ENCODE data around the gene NEDD4L. TPM values are rescaled to one million over a fixed set of nuclear protein-coding genes. Genes with fewer than 3 reads are reported as not detected.

NEDD4L gene
- polyA plus RNA-seq, 1 donor (not counting 4 experiments of a cell fraction or from before 2014, with no cell fraction given), result 52.6 TPM

GRCh38 chr18:58268849-58269248, 224.8 kb downstream of the NEDD4L start:
- Histone ChIP-seq H3K9me3 (ENCODE audit: control insufficient read depth, low read depth, low read length) (no peaks in the 10 kb centered on the region), H3K4me3 (ENCODE audit: control insufficient read depth in 2 of 3, extremely low read depth in 1 of 3, insufficient read depth in 2 of 3, low read depth in 1 of 3, low read length in 3 of 3) (peak overlapping the region in 2 of 3 experiments; percentile 16 to 53), H3K27ac (ENCODE audit: control insufficient read depth, insufficient read depth, low read length) (peak overlapping the region; percentile 86), H3K9ac (ENCODE audit: control insufficient read depth, extremely low read depth, insufficient read depth, low read length) (peak overlapping the region; percentile 56), H2AFZ (ENCODE audit: control insufficient read depth, low read length) (no peak overlapping the region), H3K4me1 (ENCODE audit: control insufficient read depth, extremely low read depth, insufficient read depth, low read length) (peaks cover 53% of the 10 kb centered on the region), H3K79me2 (ENCODE audit: control insufficient read depth, insufficient read depth, low read length) (peaks cover 81% of the 10 kb centered on the region), H4K20me1 (ENCODE audit: control insufficient read depth, extremely low read depth, insufficient read depth, low read length) (no peaks in the 10 kb centered on the region), H3K4me2 (ENCODE audit: control insufficient read depth, extremely low read depth, insufficient read depth, low read depth, low read length) (peak overlapping the region; percentile 85), H3K9me1 (ENCODE audit: control insufficient read depth, extremely low read depth, insufficient read depth, low read length) (peaks cover 3% of the 10 kb centered on the region), H3K36me3 (ENCODE audit: control insufficient read depth in 2 of 2, extremely low read depth in 1 of 2, insufficient read depth in 2 of 2, low read length in 2 of 2) (peaks cover 5 to 10% of the 10 kb centered on the region in 2 experiments), H3K27me3 (ENCODE audit: control insufficient read depth, extremely low read depth, insufficient read depth, low read length) (no peaks in the 10 kb centered on the region)
- dilution Hi-C loops (cut with MboI; ENCODE audit: extremely low pct_ligation_motif_present, low sequenced_read_pairs), result no loop called here
- peak; percentile 55 for DNase-seq (ENCODE audit: low read depth, low spot score)
- TF ChIP-seq CTCF (optimal IDR thresholded peaks at IDR 0.05 in 1 of 3, IDR thresholded peaks at IDR 0.05 in 1 of 3, conservative IDR thresholded peaks at IDR 0.05 in 1 of 3; ENCODE audit: extremely low read depth in 1 of 3, insufficient read depth in 2 of 3, low read length in 3 of 3) (no peak), EZH2 (IDR thresholded peaks at IDR 0.05; ENCODE audit: low read length) (no peak)
- peak; percentile 99 for FAIRE-seq

- H3K9ac ChIP-seq (ENCODE audit: control insufficient read depth, extremely low read depth, insufficient read depth, low read length), result peak overlapping the region; percentile 70
- H3K9me3 ChIP-seq (ENCODE audit: control insufficient read depth, low read depth, low read length), result no peaks in the 10 kb centered on the region
- peak overlapping the region in 2 of 3 experiments; percentile 22 to 53 for H3K4me3 ChIP-seq (ENCODE audit: control insufficient read depth in 2 of 3, extremely low read depth in 1 of 3, insufficient read depth in 2 of 3, low read depth in 1 of 3, low read length in 3 of 3)
- H3K36me3 ChIP-seq (ENCODE audit: control insufficient read depth in 2 of 2, extremely low read depth in 1 of 2, insufficient read depth in 2 of 2, low read length in 2 of 2), result peaks cover 6 to 7% of the 10 kb centered on the region in 2 experiments
- FAIRE-seq, result peak; percentile 91
- no peaks in the 10 kb centered on the region for H3K27me3 ChIP-seq (ENCODE audit: control insufficient read depth, extremely low read depth, insufficient read depth, low read length)
- no peak for DNase-seq (ENCODE audit: low read depth, low spot score)
- TF ChIP-seq CTCF (optimal IDR thresholded peaks at IDR 0.05 in 1 of 3, IDR thresholded peaks at IDR 0.05 in 1 of 3, conservative IDR thresholded peaks at IDR 0.05 in 1 of 3; ENCODE audit: extremely low read depth in 1 of 3, insufficient read depth in 2 of 3, low read length in 3 of 3), result no peak
- no peak for TF ChIP-seq EZH2 (IDR thresholded peaks at IDR 0.05; ENCODE audit: low read length)
- H3K79me2 ChIP-seq (ENCODE audit: control insufficient read depth, insufficient read depth, low read length), result peaks cover 82% of the 10 kb centered on the region
- H4K20me1 ChIP-seq (ENCODE audit: control insufficient read depth, extremely low read depth, insufficient read depth, low read length), result no peaks in the 10 kb centered on the region
- no peak overlapping the region for H2AFZ ChIP-seq (ENCODE audit: control insufficient read depth, low read length)
- peak overlapping the region; percentile 85 for H3K4me2 ChIP-seq (ENCODE audit: control insufficient read depth, extremely low read depth, insufficient read depth, low read depth, low read length)
- dilution Hi-C loops (cut with MboI; ENCODE audit: extremely low pct_ligation_motif_present, low sequenced_read_pairs), result no loop called here
- H3K9me1 ChIP-seq (ENCODE audit: control insufficient read depth, extremely low read depth, insufficient read depth, low read length), result peaks cover 3% of the 10 kb centered on the region
- H3K4me1 ChIP-seq (ENCODE audit: control insufficient read depth, extremely low read depth, insufficient read depth, low read length), result peaks cover 43% of the 10 kb centered on the region
- H3K27ac ChIP-seq (ENCODE audit: control insufficient read depth, insufficient read depth, low read length), result peak overlapping the region; percentile 86
Observed at GRCh38 chr18:58269931-58270330, 225.9 kb downstream of the NEDD4L start.

Measured in keratinocyte (primary cell).